Measurements from ENCODE around the gene DEFB118. TPM values are rescaled to one million over a fixed set of nuclear protein-coding genes. Genes with fewer than 3 reads are reported as not detected.
"Not testable (repeated sequence)": the region's sequence is repeated elsewhere in the genome, so short reads cannot be mapped to it uniquely, and the experiment has no call there.

The DEFB118 gene, protein sequence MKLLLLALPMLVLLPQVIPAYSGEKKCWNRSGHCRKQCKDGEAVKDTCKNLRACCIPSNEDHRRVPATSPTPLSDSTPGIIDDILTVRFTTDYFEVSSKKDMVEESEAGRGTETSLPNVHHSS
- not detected for total RNA-seq

DNA sequence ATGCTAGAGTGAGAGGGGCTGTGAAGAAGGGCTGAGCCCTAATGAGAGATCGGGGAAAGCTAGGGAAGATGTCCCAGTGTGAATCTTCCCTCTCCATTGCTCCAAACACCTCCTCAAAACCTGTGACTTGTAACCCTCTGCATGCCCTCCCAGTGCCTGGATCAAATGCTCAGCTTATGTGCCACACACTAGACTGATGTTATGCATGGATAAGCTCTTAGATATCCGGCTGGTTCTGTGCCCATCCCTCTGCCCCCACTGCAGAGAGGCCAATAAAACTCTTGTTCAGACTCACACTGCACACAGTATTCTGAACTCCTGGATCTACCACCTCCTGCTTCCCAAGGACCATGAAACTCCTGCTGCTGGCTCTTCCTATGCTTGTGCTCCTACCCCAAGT, at the start of gene DEFB118:
Gene DEFB118, plus strand, starts transcription at position 301 of the 400 bp plus-strand sequence. Its CDS starts 50 bp downstream, at position 351.
- Mint-ChIP-seq H3K4me1 (no peaks in the 10 kb centered on the region), H3K36me3 (no peaks in the 10 kb centered on the region), H3K27me3 (no peaks in the 10 kb centered on the region), H3K9me3 (peaks cover 2% of the 10 kb centered on the region), H3K4me3 (no peak within 1 kb of the TSS), H3K27ac (no peak within 1 kb of the TSS)
- ATAC-seq (ENCODE audit: low read depth) (no peak), DNase-seq (no peak)
- POLR2A ChIA-PET, result no interaction called here

DNA sequence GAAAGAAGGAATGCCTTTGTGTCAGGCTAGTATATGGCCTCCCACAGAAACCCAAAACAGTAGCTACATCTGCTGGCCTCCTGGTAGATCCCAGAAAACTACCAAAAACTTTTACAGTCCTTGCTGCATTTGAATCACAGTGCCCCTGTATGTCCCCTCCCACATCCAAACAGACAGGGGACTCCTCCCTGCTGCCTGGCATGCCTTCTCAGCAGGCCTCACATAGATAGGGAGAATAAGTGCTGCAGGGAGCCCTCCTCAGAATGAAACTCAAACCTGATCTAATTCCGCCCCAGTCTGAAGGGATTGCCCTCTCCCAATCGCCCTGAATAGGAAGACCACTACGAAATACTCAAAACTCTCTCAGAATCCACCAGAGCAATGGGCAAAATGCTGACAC, 45.9 kb upstream of the DEFB118 start:
- no peak for ATAC-seq (ENCODE audit: low read depth)

GRCh38 chr20:31330893-31331292, 37.5 kb upstream of the DEFB118 start:
- POLR2A ChIA-PET, result no interaction called here
- peaks cover 2% of the 10 kb centered on the region for H3K27me3 Mint-ChIP-seq
- peaks cover 1% of the 10 kb centered on the region for H3K9me3 Mint-ChIP-seq
- H3K4me1 Mint-ChIP-seq, result no peaks in the 10 kb centered on the region
- no peak overlapping the region for H3K27ac Mint-ChIP-seq
- no peak overlapping the region for H3K4me3 Mint-ChIP-seq
- no peaks in the 10 kb centered on the region for H3K36me3 Mint-ChIP-seq
- ATAC-seq (ENCODE audit: low read depth) (no peak), DNase-seq (no peak)

More for the DNA sequence above, 45.9 kb upstream of the DEFB118 start:
- Mint-ChIP-seq H3K4me1 (no peaks in the 10 kb centered on the region), H3K27ac (no peak overlapping the region), H3K9me3 (peaks cover 6% of the 10 kb centered on the region), H3K36me3 (no peaks in the 10 kb centered on the region), H3K4me3 (no peak overlapping the region), H3K27me3 (no peaks in the 10 kb centered on the region)
- no peak for DNase-seq
- POLR2A ChIA-PET, result no interaction called here

- DNase-seq, result no peak
- no peaks in the 10 kb centered on the region for H3K4me1 Mint-ChIP-seq
- no peak overlapping the region for H3K4me3 Mint-ChIP-seq
- H3K27ac Mint-ChIP-seq, result no peak overlapping the region
- no peaks in the 10 kb centered on the region for H3K36me3 Mint-ChIP-seq
- H3K27me3 Mint-ChIP-seq, result no peaks in the 10 kb centered on the region
- POLR2A ChIA-PET, result no interaction called here
- peaks cover 3% of the 10 kb centered on the region for H3K9me3 Mint-ChIP-seq
- ATAC-seq (ENCODE audit: low read depth), result no peak
Observed at GRCh38 chr20:31341470-31341869, 26.9 kb upstream of the DEFB118 start.

DNA sequence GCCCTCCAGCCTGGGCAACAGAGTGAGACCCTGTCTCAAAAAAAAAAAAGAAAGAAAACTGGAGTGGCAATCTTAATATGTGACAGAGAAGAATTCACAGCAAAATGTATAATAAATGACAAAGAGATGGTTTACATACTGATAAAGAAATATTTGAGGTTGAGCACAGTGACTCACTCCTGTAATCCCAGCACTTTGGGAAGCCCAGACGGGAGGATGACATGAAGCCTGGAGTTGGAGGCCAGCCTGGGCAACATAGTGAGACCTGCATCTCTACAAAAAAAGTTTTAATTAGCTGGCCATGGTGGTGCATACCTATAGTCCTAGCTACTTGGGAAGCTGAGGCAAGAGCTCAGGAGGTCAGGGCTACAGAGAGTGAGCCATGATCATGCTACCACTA, 12.4 kb upstream of the DEFB118 start:
- POLR2A ChIA-PET, result no interaction called here
- H3K4me1 Mint-ChIP-seq, result no peaks in the 10 kb centered on the region
- no peak overlapping the region for H3K4me3 Mint-ChIP-seq
- no peaks in the 10 kb centered on the region for H3K27me3 Mint-ChIP-seq
- DNase-seq (no peak), ATAC-seq (ENCODE audit: low read depth) (no peak)
- no peak overlapping the region for H3K27ac Mint-ChIP-seq
- no peaks in the 10 kb centered on the region for H3K9me3 Mint-ChIP-seq
- H3K36me3 Mint-ChIP-seq, result no peaks in the 10 kb centered on the region

GRCh38 chr20:31363295-31363694, 5.1 kb upstream of the DEFB118 start:
- ATAC-seq (ENCODE audit: low read depth) (no peak), DNase-seq (no peak)
- Mint-ChIP-seq H3K27me3 (no peaks in the 10 kb centered on the region), H3K4me3 (no peak overlapping the region), H3K9me3 (peaks cover 2% of the 10 kb centered on the region), H3K27ac (no peak overlapping the region), H3K36me3 (no peaks in the 10 kb centered on the region), H3K4me1 (no peaks in the 10 kb centered on the region)
- POLR2A ChIA-PET, result no interaction called here

DNA sequence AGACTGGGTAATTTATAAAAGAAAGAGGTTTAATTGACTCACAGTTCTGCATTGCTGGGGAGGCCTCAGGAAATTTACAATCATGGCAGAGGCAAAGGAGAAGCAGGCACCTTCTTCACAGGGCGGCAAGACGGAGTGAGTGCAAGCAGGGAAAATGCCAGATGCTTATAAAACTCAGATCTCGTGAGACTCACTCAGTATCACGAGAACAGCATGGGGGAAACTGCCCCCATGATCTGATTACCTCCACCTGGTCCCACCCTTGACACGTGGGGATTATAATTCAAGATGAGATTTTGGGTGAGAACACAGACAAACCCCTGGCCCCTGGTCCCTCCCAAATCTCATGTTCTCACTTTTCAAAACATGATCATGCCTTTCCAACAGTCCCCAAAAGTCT, 4.1 kb upstream of the DEFB118 start:
- ATAC-seq (ENCODE audit: low read depth); POLR2A ChIA-PET; H3K9me3 Mint-ChIP-seq; H3K36me3 Mint-ChIP-seq; H3K4me1 Mint-ChIP-seq; H3K4me3 Mint-ChIP-seq; DNase-seq; H3K27me3 Mint-ChIP-seq; H3K27ac Mint-ChIP-seq: not testable (repeated sequence)

DNA sequence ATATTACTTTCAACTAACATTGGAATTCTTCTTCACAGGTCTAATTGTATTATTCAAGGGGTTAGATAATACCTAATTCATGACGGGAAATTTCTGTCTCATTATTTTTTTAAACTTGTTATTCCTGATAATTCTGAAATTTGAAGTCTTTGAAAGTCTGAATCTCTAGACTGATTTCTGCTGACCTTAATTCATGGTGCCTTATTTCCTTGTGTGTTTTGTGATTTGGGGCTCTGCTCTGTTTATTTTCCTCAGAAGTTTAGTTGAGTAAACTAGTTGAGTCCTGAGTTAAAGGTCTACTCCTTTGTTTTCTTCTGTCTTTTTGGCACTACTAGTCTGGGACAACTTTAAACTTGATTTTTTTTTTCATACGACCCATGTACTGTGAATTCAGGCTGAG, 5.9 kb downstream of the DEFB118 start:
- no peaks in the 10 kb centered on the region for H3K36me3 Mint-ChIP-seq
- H3K27me3 Mint-ChIP-seq, result peaks cover 2% of the 10 kb centered on the region
- H3K27ac Mint-ChIP-seq, result no peak overlapping the region
- H3K9me3 Mint-ChIP-seq, result peaks cover 2% of the 10 kb centered on the region
- POLR2A ChIA-PET, result no interaction called here
- no peak overlapping the region for H3K4me3 Mint-ChIP-seq
- DNase-seq, result no peak
- no peaks in the 10 kb centered on the region for H3K4me1 Mint-ChIP-seq
- no peak for ATAC-seq (ENCODE audit: low read depth)

- Mint-ChIP-seq H3K27me3 (peaks cover 2% of the 10 kb centered on the region), H3K4me1 (no peaks in the 10 kb centered on the region), H3K4me3 (no peak within 1 kb of the TSS), H3K27ac (no peak within 1 kb of the TSS), H3K36me3 (no peaks in the 10 kb centered on the region), H3K9me3 (no peaks in the 10 kb centered on the region)
- ATAC-seq (ENCODE audit: low read depth), result no peak
- no peak for DNase-seq
- POLR2A ChIA-PET, result no interaction called here
Observed at GRCh38 chr20:31390490-31390889, 22.1 kb downstream of the DEFB118 start, which contains the start of gene DEFB119. DEFB119 (minus strand) TSS chr20:31390590; CDS start chr20:31390483, 107 bp downstream.

GRCh38 chr20:31392836-31393235, 24.4 kb downstream of the DEFB118 start:
- H3K4me1 Mint-ChIP-seq, result no peaks in the 10 kb centered on the region
- ATAC-seq (ENCODE audit: low read depth) (no peak), DNase-seq (no peak)
- no peaks in the 10 kb centered on the region for H3K9me3 Mint-ChIP-seq
- no peaks in the 10 kb centered on the region for H3K36me3 Mint-ChIP-seq
- peaks cover 2% of the 10 kb centered on the region for H3K27me3 Mint-ChIP-seq
- POLR2A ChIA-PET, result no interaction called here
- H3K27ac Mint-ChIP-seq, result no peak overlapping the region
- no peak overlapping the region for H3K4me3 Mint-ChIP-seq

- no peak for ATAC-seq (ENCODE audit: low read depth)
- Mint-ChIP-seq H3K9me3 (no peaks in the 10 kb centered on the region), H3K4me1 (no peaks in the 10 kb centered on the region), H3K4me3 (no peak overlapping the region), H3K27me3 (no peaks in the 10 kb centered on the region), H3K36me3 (no peaks in the 10 kb centered on the region), H3K27ac (no peak overlapping the region)
- DNase-seq, result no peak
- POLR2A ChIA-PET, result no interaction called here
Observed at GRCh38 chr20:31394900-31395299, 26.5 kb downstream of the DEFB118 start.

- Mint-ChIP-seq H3K27me3 (no peaks in the 10 kb centered on the region), H3K27ac (no peak overlapping the region), H3K9me3 (no peaks in the 10 kb centered on the region), H3K4me1 (no peaks in the 10 kb centered on the region), H3K4me3 (no peak overlapping the region), H3K36me3 (no peaks in the 10 kb centered on the region)
- DNase-seq (no peak), ATAC-seq (ENCODE audit: low read depth) (no peak)
- POLR2A ChIA-PET, result no interaction called here
Observed at GRCh38 chr20:31403886-31404285, 35.5 kb downstream of the DEFB118 start.

DNA sequence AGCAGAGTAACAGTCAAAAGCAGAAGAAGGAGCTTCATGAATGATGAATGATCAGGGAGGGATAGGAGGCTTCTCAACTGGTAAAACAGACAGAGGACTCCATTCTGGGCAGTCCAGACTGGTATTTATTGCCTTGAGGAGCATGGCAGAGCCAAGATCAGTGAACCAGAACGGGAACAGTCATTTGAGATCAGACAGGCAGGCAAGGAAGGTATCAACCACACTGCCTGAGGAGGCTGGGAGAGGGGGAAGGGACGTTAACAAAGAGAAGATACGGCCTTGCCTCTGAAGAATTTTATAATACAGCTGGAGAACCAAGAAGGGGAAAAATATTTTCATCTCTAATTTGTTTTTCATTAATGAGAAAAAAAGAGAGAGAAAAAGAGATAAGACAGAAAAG, 37.7 kb downstream of the DEFB118 start, which contains the start of gene DEFB121:
Gene DEFB121, minus strand, starts transcription at position 101 of the 400 bp plus-strand sequence. Its CDS starts 63 bp downstream, at position 38.
- DNase-seq, result no peak
- H3K27me3 Mint-ChIP-seq, result no peaks in the 10 kb centered on the region
- no peaks in the 10 kb centered on the region for H3K4me1 Mint-ChIP-seq
- H3K4me3 Mint-ChIP-seq, result no peak within 1 kb of the TSS
- no peak within 1 kb of the TSS for H3K27ac Mint-ChIP-seq
- POLR2A ChIA-PET, result interaction anchor here (0.5 kb wide), 1 partner anchor 1424 kb away, joined by 3 read pairs; no protein-coding TSS in a partner anchor
- peaks cover 1% of the 10 kb centered on the region for H3K9me3 Mint-ChIP-seq
- H3K36me3 Mint-ChIP-seq, result no peaks in the 10 kb centered on the region
- ATAC-seq (ENCODE audit: low read depth), result no peak

DNA sequence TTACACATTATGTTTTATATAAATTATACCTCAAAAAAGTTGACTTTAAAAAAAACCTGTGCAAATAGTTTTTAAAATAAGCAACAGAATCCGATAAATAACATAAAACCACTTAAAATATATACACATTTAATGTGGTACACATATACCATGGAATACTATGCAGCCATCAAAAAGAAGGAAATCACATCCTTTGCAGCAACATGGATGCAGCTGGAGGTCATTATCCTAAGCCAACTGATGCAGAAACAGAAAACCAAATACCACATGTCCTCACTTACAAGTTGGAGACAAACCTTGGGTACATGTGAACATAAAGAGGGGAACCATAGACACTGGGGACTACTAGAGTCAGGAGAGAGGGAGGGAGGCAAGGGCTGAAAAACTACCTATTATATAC, 41.6 kb downstream of the DEFB118 start:
- DNase-seq, result no peak
- no peak for ATAC-seq (ENCODE audit: low read depth)
- peaks cover 4% of the 10 kb centered on the region for H3K27me3 Mint-ChIP-seq
- no peaks in the 10 kb centered on the region for H3K36me3 Mint-ChIP-seq
- no peaks in the 10 kb centered on the region for H3K4me1 Mint-ChIP-seq
- H3K27ac Mint-ChIP-seq, result no peak overlapping the region
- peaks cover 1% of the 10 kb centered on the region for H3K9me3 Mint-ChIP-seq
- POLR2A ChIA-PET, result no interaction called here
- no peak overlapping the region for H3K4me3 Mint-ChIP-seq

DNA sequence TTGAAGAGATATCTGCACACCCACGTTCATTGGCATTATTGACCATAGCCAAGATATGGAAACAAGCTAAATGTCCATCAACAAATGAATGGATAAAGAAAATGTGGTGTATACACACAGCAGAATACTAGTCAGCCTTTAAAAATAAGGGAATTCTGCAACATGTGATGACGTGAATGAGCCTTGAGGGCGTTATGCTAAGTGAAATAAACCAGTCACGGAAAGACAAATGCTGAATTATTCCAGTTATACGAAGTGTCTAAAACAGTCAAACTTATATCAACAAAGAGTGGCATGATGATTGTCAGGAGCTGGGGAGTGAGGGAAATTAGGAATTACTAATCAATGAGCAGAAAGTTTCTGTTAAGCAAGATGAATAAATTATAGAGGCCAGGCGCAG, 46.0 kb downstream of the DEFB118 start:
- no peak overlapping the region for H3K27ac Mint-ChIP-seq
- H3K9me3 Mint-ChIP-seq, result peaks cover 1% of the 10 kb centered on the region
- no peak for ATAC-seq (ENCODE audit: low read depth)
- H3K36me3 Mint-ChIP-seq, result no peaks in the 10 kb centered on the region
- peaks cover 4% of the 10 kb centered on the region for H3K27me3 Mint-ChIP-seq
- H3K4me1 Mint-ChIP-seq, result no peaks in the 10 kb centered on the region
- no peak overlapping the region for H3K4me3 Mint-ChIP-seq
- DNase-seq, result no peak
- POLR2A ChIA-PET, result no interaction called here

Data from activated naive CD8-positive, alpha-beta T cell treated with anti-CD3 and anti-CD28 coated beads, Interleukin-2, amount 10 ng/mL, durations not matched to agents 7 days and 5 days (primary cell).